K562 (cell line): ENCODE measurements around the gene ADCY1. TPM values are rescaled to one million over a fixed set of nuclear protein-coding genes. Genes with fewer than 3 reads are reported as not detected.

Experiments
- ATAC-seq: fragments of 200-7000 bp; cut with Tn5 transposase; 3 replicates; pipeline ENCODE4 v1.9.1; 2020; ENCODE audit warnings: moderate library complexity
- BruUV-seq: library from RNA; stranded (reverse); fragments of 400-500 nt; replicated peaks from 2 replicates; lab custom pipeline; 2021; lab: Mats Ljungman, UMichigan
- CTCF ChIA-PET: fragments of 300-600 bp; formaldehyde crosslinking; extraction: SDS; loops from one replicate; lab custom pipeline; 2021; ENCODE audit warnings: low intra/inter-chr PET ratio; lab: Yijun Ruan, JAX
- POLR2A ChIA-PET: fragments of 300-600, 350-650 bp; sonication (Branson Sonifier 250); formaldehyde crosslinking; extraction: SDS; loops from one replicate; lab custom pipeline; 2021; ENCODE audit warnings: antibody characterized with exemption, inconsistent platforms; lab: Yijun Ruan, JAX
- DNase-seq, 4 experiments: peaks; one replicate each; pipeline versions ENCODE4 v3.0.0 to v3.0.0-alpha.2; 2011 to 2018; ENCODE audit warnings: low spot score in 3 of 4, mixed read lengths in 3 of 4; ENCODE audit errors: extremely low read depth in 1 of 4
- FAIRE-seq: peaks from 2 replicates; lab custom pipeline; 2011; peaks lifted over from hg19 to GRCh38; lab: Jason Lieb, UNC
- H2AFZ ChIP-seq: 2 replicates; pipeline ENCODE4 v1.6.0; 2011; ENCODE audit warnings: low read depth, low read length, control low read depth, inconsistent platforms
- H3K27ac ChIP-seq: fragments of 200-600 bp; 3 replicates; pipeline ENCODE4 v1.8.0; 2011; ENCODE audit warnings: low read depth, mild to moderate bottlenecking, control low read depth, inconsistent platforms, low read length, moderate library complexity, mixed read lengths; ENCODE audit errors: extremely low read depth
- H3K27me3 ChIP-seq, 2 experiments: fragments of 300-600 bp in 1 of 2; 2 replicates in 1 of 2; 3 replicates in 1 of 2; pipeline versions ENCODE4 v1.6.0 to v1.8.0; 2011; ENCODE audit warnings: inconsistent platforms in 2 of 2, low read length in 2 of 2, mild to moderate bottlenecking in 1 of 2, mixed read lengths in 1 of 2, moderate library complexity in 1 of 2; ENCODE audit not compliant: control insufficient read depth in 2 of 2, insufficient read depth in 2 of 2
- H3K36me3 ChIP-seq: fragments of 300-600 bp; 3 replicates; pipeline ENCODE4 v1.8.0; 2011; ENCODE audit warnings: mild to moderate bottlenecking, low read length, inconsistent platforms; ENCODE audit not compliant: control insufficient read depth, insufficient read depth
- H3K4me1 ChIP-seq, 2 experiments: fragments of 200-600 bp in 1 of 2; replicated peaks in 1 of 2; 2 replicates in 1 of 2; 3 replicates in 1 of 2; pipeline versions ENCODE4 v1.5.1 to v1.8.0; 2011; ENCODE audit warnings: inconsistent platforms in 2 of 2, low read length in 2 of 2, mild to moderate bottlenecking in 1 of 2, mixed read lengths in 1 of 2, moderate library complexity in 1 of 2; ENCODE audit not compliant: control insufficient read depth in 2 of 2, insufficient read depth in 2 of 2
- H3K4me2 ChIP-seq: 2 replicates; pipeline ENCODE4 v1.6.1; 2011; ENCODE audit warnings: low read length, control low read depth, inconsistent platforms, mixed read lengths; ENCODE audit not compliant: insufficient read depth
- H3K4me3 ChIP-seq: fragments of 200-600 bp; sonication (generic), shearing (Covaris generic); 2 replicates; pipeline ENCODE4 v1.5.1; 2016; ENCODE audit warnings: control low read depth, inconsistent platforms
- H3K79me2 ChIP-seq: fragments of 200-600 bp; 3 replicates; pipeline ENCODE4 v1.8.0; 2011; ENCODE audit warnings: low read length, inconsistent platforms; ENCODE audit not compliant: control insufficient read depth, insufficient read depth
- H3K9ac ChIP-seq, 2 experiments: 2 replicates each; pipeline versions ENCODE4 v1.6.0 to v1.6.1; 2011; ENCODE audit warnings: low read depth in 2 of 2, low read length in 2 of 2, control low read depth in 1 of 2, inconsistent platforms in 1 of 2, mild to moderate bottlenecking in 1 of 2, mixed read lengths in 1 of 2; ENCODE audit not compliant: insufficient read depth in 1 of 2
- H3K9me1 ChIP-seq: one replicate; pipeline ENCODE4 v1.6.0; 2011; ENCODE audit warnings: inconsistent platforms, mild to moderate bottlenecking, low read length, moderate library complexity; ENCODE audit not compliant: control insufficient read depth, insufficient read depth
- H3K9me3 ChIP-seq: replicated peaks from 2 replicates; pipeline ENCODE4 v1.5.1; 2011; ENCODE audit warnings: low read depth, low read length, inconsistent platforms; ENCODE audit not compliant: control insufficient read depth, insufficient read depth
- H4K20me1 ChIP-seq: replicated peaks from 2 replicates; pipeline ENCODE4 v1.6.1; 2011; ENCODE audit warnings: low read length, inconsistent platforms, mixed read lengths; ENCODE audit not compliant: control insufficient read depth, insufficient read depth
- CTCF ChIP-seq, 3 experiments: IDR thresholded peaks in 2 of 3; conservative IDR thresholded peaks in 1 of 3; 2 replicates each; pipeline ENCODE4 v1.5.1; 2011 to 2012; ENCODE audit warnings: low read length in 3 of 3, mild to moderate bottlenecking in 3 of 3, control low read depth in 2 of 3, improper control_type of control experiment in 1 of 3, inconsistent platforms in 1 of 3, low read depth in 1 of 3, mixed read lengths in 1 of 3, moderate library complexity in 1 of 3; ENCODE audit not compliant: insufficient read depth in 2 of 3
- CXXC5 ChIP-seq: fragments of 250-450 bp; sonication (Bioruptor Pico); IDR thresholded peaks from 2 replicates; pipeline ENCODE4 v1.8.0; 2022; ENCODE audit warnings: inconsistent platforms, mild to moderate bottlenecking, moderate library complexity
- HDGF ChIP-seq: fragments of 450-650 bp; IDR thresholded peaks from 2 replicates; pipeline ENCODE4 v1.6.1; 2016
- MBD2 ChIP-seq: sonication (generic); IDR thresholded peaks from 2 replicates; pipeline ENCODE4 v1.6.1; 2016; ENCODE audit warnings: low read depth, borderline replicate concordance
- OTX1 ChIP-seq: fragments of 450-650 bp; formaldehyde crosslinking; IDR thresholded peaks from 2 replicates; pipeline ENCODE4 v1.4.0; 2022; ENCODE audit warnings: mild to moderate bottlenecking
- UBTF ChIP-seq, 2 experiments: IDR thresholded peaks; 2 replicates each; pipeline ENCODE4 v1.6.1; 2012; ENCODE audit warnings: improper control_type of control experiment in 2 of 2, low read depth in 2 of 2, low read length in 2 of 2, borderline replicate concordance in 1 of 2
- XRCC5 ChIP-seq: fragments of 200-400 bp; formaldehyde crosslinking; IDR thresholded peaks from 2 replicates; pipeline ENCODE4 v1.6.1; 2017; ENCODE audit warnings: low read depth, mild to moderate bottlenecking, low read length
- ZNF282 ChIP-seq: sonication (generic); formaldehyde crosslinking; IDR thresholded peaks from 2 replicates; pipeline ENCODE4 v1.8.1; 2023; ENCODE audit warnings: missing genetic modification reagents
- ZNF699 ChIP-seq: fragments of 250-450 bp; sonication (Bioruptor Pico); IDR thresholded peaks from 2 replicates; pipeline ENCODE4 v1.8.0; 2021; ENCODE audit warnings: mild to moderate bottlenecking, moderate library complexity; ENCODE audit not compliant: insufficient replicate concordance
- whole genome bisulfite sequencing: fragments of 100-300 bp; shearing (Covaris generic); methylation state at CpG from one replicate; pipeline ENCODE4 v1.1.6; 2016; ENCODE audit warnings: low coverage, mixed read lengths; ENCODE audit not compliant: insufficient coverage; ENCODE audit errors: missing lambda C conversion rate; 5-methylcytosine and 5-hydroxymethylcytosine counted together
- in situ Hi-C: fragments of 300-500 bp; cut with MboI; formaldehyde crosslinking; loops from 4 replicates; pipeline ENCODE4 v1.15.0; 2018; ENCODE audit warnings: inconsistent platforms, mixed read lengths
- intact Hi-C: fragments of 100-400 bp; cut with micrococcal nuclease; formaldehyde crosslinking; loops from 2 replicates; pipeline ENCODE4 v1.14.2; 2022
- polyA plus RNA-seq, 8 experiments: library from polyadenylated mRNA; depleted of rRNA in 4 of 8; stranded (reverse) in 5 of 8; unstranded in 3 of 8; fragments of >200 nt; fragmentation: Nextera tagmentation in 2 of 8; fragmentation: Illumina TruSeq in 1 of 8; extraction: Ambion mirVana in 2 of 8; extraction: Trizol in 1 of 8; gene quantifications; 2 replicates each; pipeline versions ENCODE4 v1.2.1 to v1.2.3, GENCODE V29; 2011 to 2014; ENCODE audit warnings: inconsistent platforms in 1 of 8, missing spikeins in 1 of 8
- total RNA-seq, 7 experiments: library from RNA; depleted of rRNA in 6 of 7; stranded (reverse); fragments of >200 nt in 6 of 7; fragmentation: Illumina TruSeq in 2 of 7; extraction: Trizol in 2 of 7; gene quantifications; 2 replicates each; pipeline versions ENCODE4 v1.2.1 to v1.2.3, GENCODE V29; 2011 to 2021; ENCODE audit warnings: low replicate concordance in 1 of 7

Gene ADCY1
- total and polyA plus RNA-seq, 9 of the 15 experiments (the other 6 are each of a cell fraction or from before 2014, with no cell fraction given) = under 0.01 to 0.18 (median 0.10) TPM; not detected in 4

- in situ Hi-C loops = no loop called here
- peak in 2 of 4 experiments; percentile 55 to 58 for DNase-seq
- 0 out of 2 replicates have a peak overlapping the region, but pooled peaks have one; percentile 58 for H2AFZ ChIP-seq
- no peaks in the 10 kb centered on the region for H3K36me3 ChIP-seq
- no peak for FAIRE-seq
- H3K9me3 ChIP-seq = no peaks in the 10 kb centered on the region
- POLR2A ChIA-PET = no interaction called here
- 18% methylated on average over 47 of the region's 72 CpGs for WGBS
- H3K79me2 ChIP-seq = no peaks in the 10 kb centered on the region
- peaks cover 0 to 23% of the 10 kb centered on the region in 2 experiments; a peak in 2 of 5 replicates for H3K4me1 ChIP-seq
- intact Hi-C loops = no loop called here
- H3K9ac ChIP-seq = peak overlapping the region in 1 of 2 experiments; percentile 64; a peak in 2 of 4 replicates
- no peaks in the 10 kb centered on the region for H3K9me1 ChIP-seq
- H3K27ac ChIP-seq = no peak overlapping the region
- peaks cover 12 to 46% of the 10 kb centered on the region in 2 experiments; a peak in 3 of 5 replicates for H3K27me3 ChIP-seq
- peak; percentile 95 for ATAC-seq
- CTCF ChIA-PET = no interaction called here
- no TSS peak for BruUV-seq
- no peaks in the 10 kb centered on the region for H4K20me1 ChIP-seq
- H3K4me3 ChIP-seq = peak overlapping the region; percentile 22; the same call in 1 of the 2 replicates
- peak overlapping the region; percentile 46 for H3K4me2 ChIP-seq
- no peak for TF ChIP-seq OTX1 (CRISPR knock-in tag)
- peak in 1 of 3 experiments; percentile 57; a peak in 2 of 6 replicates for TF ChIP-seq CTCF (IDR thresholded peaks at IDR 0.05 in 2 of 3, conservative IDR thresholded peaks at IDR 0.05 in 1 of 3; ENCODE audit: insufficient read depth in 2 of 3, low read depth in 1 of 3, low read length in 3 of 3)
- TF ChIP-seq UBTF (IDR thresholded peaks at IDR 0.05; ENCODE audit: borderline replicate concordance in 1 of 2, low read depth in 2 of 2, low read length in 2 of 2) = peak in 1 of 2 experiments; percentile 86; a peak in 2 of 4 replicates
- TF ChIP-seq ZNF282 (CRISPR knock-in tag) = no peak
- TF ChIP-seq ZNF699 (CRISPR knock-in tag) = no peak
- TF ChIP-seq CXXC5 = 0 out of 2 replicates have a peak, but pooled peaks have one; percentile 1
- TF ChIP-seq HDGF = no peak
- TF ChIP-seq XRCC5 = no peak
- no peak for TF ChIP-seq MBD2
Measured at GRCh38 chr7:45574669-45575500, 717 bp downstream of the ADCY1 start.
